Epithelial cell of proximal tubule (primary cell): ENCODE results near the gene TACR2. TPM values are rescaled to one million over a fixed set of nuclear protein-coding genes. Genes with fewer than 3 reads are reported as not detected.

Source experiments
- DNase-seq: peaks from one replicate; pipeline ENCODE4 v3.0.0-alpha.2; 2011; ENCODE audit warnings: low read depth
- H3K4me3 ChIP-seq: 2 replicates; pipeline ENCODE4 v1.5.1; 2011; ENCODE audit warnings: low read depth, mild to moderate bottlenecking, low read length
- total RNA-seq: library from RNA; depleted of rRNA; stranded (reverse); fragments of >200 nt; gene quantifications from 2 replicates; pipeline ENCODE4 v1.2.3, GENCODE V29; 2015
- TF ChIP-seq, protein P1 (sequence below): conservative IDR thresholded peaks from 2 replicates; pipeline ENCODE4 v1.5.1; 2012; ENCODE audit warnings: low read depth, mild to moderate bottlenecking, low read length

The TACR2 gene
- total RNA-seq, 1 donor from 2014 or later, result 0.23 TPM

DNA sequence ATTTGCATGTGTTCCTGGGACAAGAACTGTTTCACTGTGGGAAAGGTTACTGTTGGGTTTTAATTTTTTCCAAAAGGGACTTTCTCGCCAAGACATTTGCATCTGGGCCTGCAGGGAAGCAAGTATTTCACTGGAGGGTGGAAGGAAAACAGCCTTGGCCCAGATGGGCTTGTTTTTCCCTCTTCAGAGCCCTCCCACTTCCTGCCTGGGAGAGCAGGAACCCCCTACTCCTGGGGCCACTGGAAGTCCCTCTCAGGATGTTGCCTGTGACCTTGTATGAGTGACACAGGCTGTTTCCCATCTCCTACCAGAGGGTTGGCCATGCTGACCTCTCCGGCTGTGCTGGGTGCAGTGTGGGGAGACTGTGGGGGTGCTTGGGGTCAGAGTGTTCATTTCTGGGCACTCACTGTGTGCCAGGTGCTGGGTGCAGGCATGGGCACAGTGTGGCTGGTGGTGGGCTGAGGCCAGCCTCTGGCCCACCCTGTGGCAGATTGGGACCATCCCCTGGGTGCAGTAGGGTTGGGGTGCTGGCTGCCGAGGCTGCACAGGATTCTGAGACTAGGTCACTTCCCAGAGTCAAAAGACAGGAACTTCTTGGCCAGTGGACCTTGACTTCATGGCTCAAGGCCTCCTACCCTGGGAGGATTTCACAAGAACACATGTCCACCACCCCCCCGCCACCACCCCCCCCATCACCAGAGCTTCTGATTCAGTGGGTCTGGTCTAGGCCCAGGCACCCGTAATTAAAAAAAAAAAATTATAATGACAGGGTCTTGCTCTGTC lies 44.7 kb upstream of the TACR2 start:
- TF ChIP-seq, protein P1, sequence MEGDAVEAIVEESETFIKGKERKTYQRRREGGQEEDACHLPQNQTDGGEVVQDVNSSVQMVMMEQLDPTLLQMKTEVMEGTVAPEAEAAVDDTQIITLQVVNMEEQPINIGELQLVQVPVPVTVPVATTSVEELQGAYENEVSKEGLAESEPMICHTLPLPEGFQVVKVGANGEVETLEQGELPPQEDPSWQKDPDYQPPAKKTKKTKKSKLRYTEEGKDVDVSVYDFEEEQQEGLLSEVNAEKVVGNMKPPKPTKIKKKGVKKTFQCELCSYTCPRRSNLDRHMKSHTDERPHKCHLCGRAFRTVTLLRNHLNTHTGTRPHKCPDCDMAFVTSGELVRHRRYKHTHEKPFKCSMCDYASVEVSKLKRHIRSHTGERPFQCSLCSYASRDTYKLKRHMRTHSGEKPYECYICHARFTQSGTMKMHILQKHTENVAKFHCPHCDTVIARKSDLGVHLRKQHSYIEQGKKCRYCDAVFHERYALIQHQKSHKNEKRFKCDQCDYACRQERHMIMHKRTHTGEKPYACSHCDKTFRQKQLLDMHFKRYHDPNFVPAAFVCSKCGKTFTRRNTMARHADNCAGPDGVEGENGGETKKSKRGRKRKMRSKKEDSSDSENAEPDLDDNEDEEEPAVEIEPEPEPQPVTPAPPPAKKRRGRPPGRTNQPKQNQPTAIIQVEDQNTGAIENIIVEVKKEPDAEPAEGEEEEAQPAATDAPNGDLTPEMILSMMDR, result no peak
- no peak for DNase-seq
- H3K4me3 ChIP-seq, result no peak overlapping the region

DNA sequence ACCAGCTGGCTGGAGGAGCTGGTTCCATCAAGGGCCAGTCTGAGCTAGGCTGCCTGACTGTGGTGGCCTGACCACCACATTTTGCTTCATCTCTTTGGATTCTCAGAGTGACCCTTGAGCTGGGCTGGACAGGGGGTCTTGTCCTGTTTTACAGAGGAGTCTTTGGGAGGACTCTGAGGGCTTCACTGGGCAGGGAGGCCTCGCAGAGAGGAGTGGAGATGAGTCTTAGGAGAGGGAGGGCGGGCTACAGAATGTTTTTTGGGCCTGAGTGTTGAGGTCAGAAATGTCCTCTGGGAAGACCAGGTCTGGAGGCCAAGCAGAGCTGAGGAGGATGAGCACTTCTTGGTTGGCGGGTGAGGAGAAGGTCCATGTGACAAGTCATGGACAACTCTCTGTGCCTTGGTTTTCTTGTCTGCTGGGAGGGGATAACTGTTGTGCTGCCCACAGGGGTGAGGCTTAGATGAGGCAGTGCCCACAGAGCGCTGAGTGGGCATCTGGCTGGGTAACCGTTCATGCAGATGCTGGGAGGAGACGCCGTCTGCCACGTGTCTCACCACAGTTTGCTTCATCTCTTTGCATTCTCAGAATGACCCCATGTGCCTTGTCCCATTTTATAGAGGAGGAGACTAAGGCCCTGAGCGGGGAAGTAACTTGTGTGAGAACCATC lies 44.0 kb upstream of the TACR2 start:
- no peak for DNase-seq
- TF ChIP-seq, protein P1, result no peak
- H3K4me3 ChIP-seq, result no peak overlapping the region

DNA sequence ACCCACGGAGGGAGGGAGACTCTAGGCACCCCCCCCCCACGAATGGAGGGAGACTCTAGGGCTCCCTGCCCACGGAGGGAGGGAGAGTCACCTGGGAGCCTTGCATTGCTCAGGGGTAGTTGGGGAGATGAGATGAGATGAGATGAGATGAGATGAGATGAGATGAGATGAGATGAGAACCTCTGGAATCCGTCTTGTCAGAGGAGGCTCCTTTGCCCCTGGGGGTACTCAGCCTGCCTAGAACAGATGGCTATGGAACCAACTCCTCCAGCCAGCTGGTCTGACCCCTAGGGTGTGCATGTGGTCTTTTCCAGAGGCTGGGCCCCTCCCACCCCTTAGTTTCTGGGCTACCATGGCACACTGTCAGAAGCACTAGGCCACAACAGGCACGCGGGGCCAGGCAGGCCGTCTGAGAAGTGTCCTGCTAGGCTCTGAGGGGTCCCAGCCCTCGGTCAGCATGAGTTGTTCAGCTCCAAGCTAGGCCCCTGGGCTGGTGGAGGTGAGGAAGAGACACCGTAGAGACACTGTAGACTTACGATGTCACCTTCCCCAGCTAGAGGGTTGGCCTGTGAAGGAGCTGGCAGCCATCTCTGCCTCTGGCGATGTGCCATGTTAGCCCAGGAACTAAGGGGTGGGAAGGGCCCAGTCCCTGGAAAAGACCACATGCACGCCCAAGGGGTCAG lies 43.3 kb upstream of the TACR2 start:
- TF ChIP-seq, protein P1, result no peak
- H3K4me3 ChIP-seq, result no peak overlapping the region
- DNase-seq, result no peak

DNA sequence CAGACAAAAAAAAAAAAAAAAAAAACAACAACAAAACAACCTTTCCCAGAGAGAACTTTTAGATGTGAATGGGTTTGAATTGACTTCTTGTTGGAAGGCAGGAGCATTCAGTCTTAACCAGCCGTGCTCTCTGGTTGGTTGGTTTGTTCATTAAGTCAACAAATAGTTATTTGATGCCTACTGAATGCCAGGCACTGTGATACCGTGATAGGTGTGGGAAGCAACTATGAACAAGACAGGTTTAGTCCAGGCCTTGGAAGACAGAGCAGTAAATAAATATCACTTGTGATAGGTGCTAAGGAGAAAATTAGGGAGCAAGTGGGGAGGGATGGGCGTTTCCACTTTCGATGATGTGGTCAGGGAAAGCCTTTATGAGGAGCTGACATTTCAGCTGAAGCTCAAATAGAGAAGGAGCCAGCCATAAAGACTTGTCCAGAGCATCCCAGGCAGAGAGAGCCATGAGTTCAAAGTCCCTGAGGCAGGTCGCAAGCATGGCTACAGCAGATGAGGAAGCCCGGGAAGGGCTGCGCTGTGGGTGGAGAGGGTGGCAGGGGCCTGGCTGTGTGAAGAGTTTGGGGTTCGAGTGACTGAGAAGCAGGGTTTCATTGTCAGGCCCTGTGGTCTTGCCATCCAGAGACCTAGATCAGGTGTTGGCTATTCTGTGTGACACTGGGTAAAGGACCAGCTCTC lies 42.5 kb upstream of the TACR2 start:
- TF ChIP-seq, protein P1, result no peak
- H3K4me3 ChIP-seq, result no peak overlapping the region
- DNase-seq, result no peak

DNA sequence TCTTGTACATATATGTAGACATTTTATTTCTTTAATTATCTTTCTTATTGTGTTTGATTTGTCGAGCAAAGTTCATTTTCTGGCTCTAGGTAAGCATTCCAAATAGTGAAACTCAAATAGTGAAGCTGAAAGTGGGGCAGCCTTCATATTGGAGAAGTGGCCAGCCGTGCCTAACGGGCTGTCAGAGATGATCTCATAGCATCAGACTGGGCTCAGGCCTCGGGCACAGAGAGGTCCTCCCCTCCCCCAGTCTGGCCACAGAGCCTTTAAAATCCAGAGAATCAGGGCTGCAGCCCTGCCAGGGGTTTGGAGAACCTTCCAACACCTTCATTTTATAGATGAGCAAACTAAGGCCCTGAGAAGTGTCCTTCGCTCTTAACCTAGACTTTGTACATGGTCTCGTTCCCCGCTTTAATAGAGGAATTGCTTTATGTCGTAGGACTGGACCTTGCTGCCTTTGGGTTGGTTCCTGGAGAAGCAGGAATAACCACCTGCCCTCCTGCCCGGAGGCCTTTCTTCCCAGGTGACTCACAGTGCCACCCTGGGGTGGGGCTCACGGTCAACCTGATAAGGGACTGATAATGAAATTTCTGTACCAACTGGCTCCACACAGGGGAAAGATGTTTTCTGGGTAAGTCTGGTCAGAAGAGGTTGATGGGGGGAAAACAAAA lies 41.8 kb upstream of the TACR2 start:
- H3K4me3 ChIP-seq, result no peak overlapping the region
- DNase-seq, result no peak
- TF ChIP-seq, protein P1, result no peak

DNA sequence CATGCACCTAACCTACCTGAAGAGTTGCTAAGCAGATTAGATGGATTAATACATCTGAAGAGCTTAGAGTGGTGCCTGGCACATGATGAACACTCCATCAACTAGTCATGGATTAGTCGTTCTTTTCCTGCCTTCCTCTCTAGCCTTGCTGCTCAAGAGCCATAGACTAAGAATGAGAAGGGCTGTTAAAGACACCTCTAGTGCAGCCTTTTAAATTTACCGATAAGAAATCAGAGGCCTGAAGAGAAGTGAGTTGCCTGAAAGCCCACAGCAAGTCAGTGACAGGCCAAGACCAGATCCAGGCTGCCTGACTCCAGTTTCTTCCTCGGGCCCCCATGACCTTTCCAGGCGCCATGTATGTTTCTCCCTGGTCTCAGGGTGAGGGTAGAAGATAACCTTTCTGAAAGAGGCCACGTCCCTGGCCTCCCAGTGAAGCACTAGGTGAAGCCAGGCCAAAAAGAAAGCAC lies 41.1 kb upstream of the TACR2 start:
- DNase-seq, result no peak
- TF ChIP-seq, protein P1, result no peak
- H3K4me3 ChIP-seq, result no peak overlapping the region
